Activated naive CD4-positive, alpha-beta T cell treated with anti-CD3 and anti-CD28 coated beads for 36 hours (primary cell): ENCODE data around the gene DEAF1. TPM values are rescaled to one million over a fixed set of nuclear protein-coding genes. Genes with fewer than 3 reads are reported as not detected.

ENCODE experiments used
- CTCF ChIA-PET: fragments of 350-600 bp; sonication (Branson Sonifier 250); formaldehyde crosslinking; loops from one replicate; lab custom pipeline; 2021; ENCODE audit warnings: antibody characterized with exemption; lab: Charles Lee
- DNase-seq: peaks from one replicate; pipeline ENCODE4 v3.0.0-alpha.2; 2020
- H3K27ac Mint-ChIP-seq: one replicate; pipeline ENCODE4 v1.8.0; 2021; ENCODE audit warnings: mild to moderate bottlenecking, mixed read lengths
- H3K27me3 Mint-ChIP-seq: one replicate; pipeline ENCODE4 v1.8.0; 2021; ENCODE audit warnings: low read depth, mixed read lengths
- H3K36me3 Mint-ChIP-seq: one replicate; pipeline ENCODE4 v1.8.0; 2021; ENCODE audit warnings: low read depth, mixed read lengths
- H3K4me1 Mint-ChIP-seq: one replicate; pipeline ENCODE4 v1.8.0; 2021; ENCODE audit warnings: low read depth, mixed read lengths
- H3K4me3 Mint-ChIP-seq: one replicate; pipeline ENCODE4 v1.8.0; 2021; ENCODE audit warnings: mild to moderate bottlenecking, moderate library complexity, mixed read lengths
- H3K9me3 Mint-ChIP-seq: one replicate; pipeline ENCODE4 v1.8.0; 2021; ENCODE audit warnings: mixed read lengths
- intact Hi-C: fragments of 100-400 bp; cut with micrococcal nuclease; formaldehyde crosslinking; loops from one replicate; pipeline ENCODE4 v1.15.1; 2023
- total RNA-seq, 2 experiments: library from RNA; stranded (reverse); gene quantifications; one replicate each; pipeline ENCODE4 v1.2.3, GENCODE V29; 2021

The DEAF1 gene
- total RNA-seq, 2 experiments from 2014 or later, result 57.5 to 67.9 TPM

DNA sequence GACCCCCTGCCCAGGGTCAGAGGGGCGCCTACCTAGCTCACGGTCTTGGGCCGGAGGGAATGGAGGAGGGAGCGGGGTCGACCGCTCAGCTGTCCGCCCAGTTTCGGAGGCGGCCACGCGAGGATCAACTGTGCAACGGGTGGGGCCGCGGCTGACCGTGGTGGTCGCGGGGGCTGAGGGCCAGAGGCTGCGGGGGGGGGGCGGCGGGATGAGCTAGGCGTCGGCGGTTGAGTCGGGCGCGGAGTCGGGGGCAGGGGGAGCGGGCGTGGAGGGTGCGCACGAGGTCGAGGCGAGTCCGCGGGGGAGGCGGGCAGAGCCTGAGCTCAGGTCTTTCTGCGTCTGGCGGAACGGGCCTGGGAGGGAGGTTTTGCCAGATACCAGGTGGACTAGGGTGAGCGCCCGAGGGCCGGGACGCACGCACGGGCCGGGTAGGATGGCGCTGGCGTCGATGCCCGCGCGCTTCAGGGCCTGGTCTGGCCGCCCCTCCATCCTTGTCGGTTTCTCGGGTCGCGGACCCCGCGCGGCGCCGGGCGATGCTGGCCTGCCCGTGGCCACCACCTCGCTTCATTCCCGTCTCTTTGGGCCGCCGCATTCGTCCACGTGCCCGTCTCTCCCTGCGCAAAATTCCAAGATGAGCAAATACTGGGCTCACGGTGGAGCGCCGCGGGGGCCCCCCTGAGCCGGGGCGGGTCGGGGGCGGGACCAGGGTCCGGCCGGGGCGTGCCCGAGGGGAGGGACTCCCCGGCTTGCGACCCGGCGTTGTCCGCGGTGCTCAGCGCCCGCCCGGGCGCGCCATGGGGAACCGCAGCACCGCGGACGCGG, 58.3 kb downstream of the DEAF1 start, which contains the start of gene DRD4:
TSS of gene DRD4 (plus strand) at position 759 of the 822 bp plus-strand sequence. CDS start at position 795, 36 bp downstream.
- Mint-ChIP-seq H3K4me3 (no peak within 1 kb of the TSS), H3K4me1 (peaks cover 19% of the 10 kb centered on the region), H3K36me3 (no peaks in the 10 kb centered on the region), H3K9me3 (no peaks in the 10 kb centered on the region), H3K27me3 (peaks cover 25% of the 10 kb centered on the region), H3K27ac (no peak within 1 kb of the TSS)
- no peak for DNase-seq
- intact Hi-C loops, result no loop called here
- CTCF ChIA-PET, result no interaction called here

- H3K4me3 Mint-ChIP-seq, result no peak overlapping the region
- peaks cover 19% of the 10 kb centered on the region for H3K4me1 Mint-ChIP-seq
- H3K9me3 Mint-ChIP-seq, result no peaks in the 10 kb centered on the region
- DNase-seq, result no peak
- CTCF ChIA-PET, result no interaction called here
- no peaks in the 10 kb centered on the region for H3K36me3 Mint-ChIP-seq
- no peak overlapping the region for H3K27ac Mint-ChIP-seq
- H3K27me3 Mint-ChIP-seq, result peaks cover 25% of the 10 kb centered on the region
- intact Hi-C loops, result no loop called here
These were observed 59.0 kb downstream of the DEAF1 start for GRCh38 chr11:635945-636510.

DNA sequence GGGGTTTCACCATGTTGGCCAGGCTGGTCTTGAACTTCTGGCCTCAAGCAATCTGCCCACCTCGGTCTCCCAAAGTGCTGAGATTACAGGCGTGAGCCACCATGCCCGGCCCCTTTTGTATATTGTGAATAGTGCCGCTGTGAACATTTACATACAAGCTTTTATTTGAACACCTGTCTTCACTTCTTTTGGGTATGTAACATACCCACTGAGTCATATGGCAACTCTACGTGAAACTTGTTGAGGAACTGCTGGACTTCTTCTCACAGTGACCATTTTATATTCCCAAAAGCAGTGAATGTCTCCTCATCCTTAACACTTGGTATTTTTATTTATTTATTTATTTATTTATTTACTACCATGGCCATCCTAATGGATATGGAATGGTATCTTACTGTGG, 64.2 kb downstream of the DEAF1 start:
- CTCF ChIA-PET, result no interaction called here
- DNase-seq, result no peak
- Mint-ChIP-seq H3K27ac (no peak overlapping the region), H3K9me3 (no peaks in the 10 kb centered on the region), H3K4me3 (no peak overlapping the region), H3K36me3 (peaks cover 1% of the 10 kb centered on the region), H3K27me3 (peaks cover 22% of the 10 kb centered on the region), H3K4me1 (peaks cover 21% of the 10 kb centered on the region)
- intact Hi-C loops, result no loop called here

- peak overlapping the region; percentile 11 for H3K4me3 Mint-ChIP-seq
- intact Hi-C loops, result loop anchor here (2.0 kb wide), 1 partner anchor 74 kb away; no protein-coding TSS in a partner anchor
- CTCF ChIA-PET, result interaction anchor here (1.1 kb wide), 1 partner anchor 93 kb away, joined by 3 read pairs; no protein-coding TSS in a partner anchor
These were observed 65.8 kb downstream of the DEAF1 start for GRCh38 chr11:629237-629583.

GRCh38 chr11:628056-628455, 67.0 kb downstream of the DEAF1 start:
- Mint-ChIP-seq H3K4me3 (no peak overlapping the region), H3K4me1 (peaks cover 21% of the 10 kb centered on the region), H3K27me3 (peaks cover 30% of the 10 kb centered on the region), H3K27ac (no peak overlapping the region), H3K9me3 (no peaks in the 10 kb centered on the region), H3K36me3 (peaks cover 1% of the 10 kb centered on the region)
- DNase-seq, result no peak
- CTCF ChIA-PET, result no interaction called here
- intact Hi-C loops, result loop anchor here (2.0 kb wide), 1 partner anchor 73 kb away; no protein-coding TSS in a partner anchor

More at GRCh38 chr11:629237-629583, 65.8 kb downstream of the DEAF1 start:
- Mint-ChIP-seq H3K27me3 (peaks cover 27% of the 10 kb centered on the region), H3K9me3 (no peaks in the 10 kb centered on the region), H3K27ac (peak overlapping the region; percentile 5), H3K36me3 (peaks cover 1% of the 10 kb centered on the region), H3K4me1 (peaks cover 21% of the 10 kb centered on the region)
- DNase-seq, result peak; percentile 60

GRCh38 chr11:627308-627576, 67.8 kb downstream of the DEAF1 start:
- DNase-seq, result no peak
- intact Hi-C loops, result no loop called here
- Mint-ChIP-seq H3K27me3 (peaks cover 30% of the 10 kb centered on the region), H3K9me3 (no peaks in the 10 kb centered on the region), H3K4me3 (no peak overlapping the region), H3K36me3 (peaks cover 1% of the 10 kb centered on the region), H3K4me1 (peaks cover 21% of the 10 kb centered on the region), H3K27ac (no peak overlapping the region)
- CTCF ChIA-PET, result no interaction called here

DNA sequence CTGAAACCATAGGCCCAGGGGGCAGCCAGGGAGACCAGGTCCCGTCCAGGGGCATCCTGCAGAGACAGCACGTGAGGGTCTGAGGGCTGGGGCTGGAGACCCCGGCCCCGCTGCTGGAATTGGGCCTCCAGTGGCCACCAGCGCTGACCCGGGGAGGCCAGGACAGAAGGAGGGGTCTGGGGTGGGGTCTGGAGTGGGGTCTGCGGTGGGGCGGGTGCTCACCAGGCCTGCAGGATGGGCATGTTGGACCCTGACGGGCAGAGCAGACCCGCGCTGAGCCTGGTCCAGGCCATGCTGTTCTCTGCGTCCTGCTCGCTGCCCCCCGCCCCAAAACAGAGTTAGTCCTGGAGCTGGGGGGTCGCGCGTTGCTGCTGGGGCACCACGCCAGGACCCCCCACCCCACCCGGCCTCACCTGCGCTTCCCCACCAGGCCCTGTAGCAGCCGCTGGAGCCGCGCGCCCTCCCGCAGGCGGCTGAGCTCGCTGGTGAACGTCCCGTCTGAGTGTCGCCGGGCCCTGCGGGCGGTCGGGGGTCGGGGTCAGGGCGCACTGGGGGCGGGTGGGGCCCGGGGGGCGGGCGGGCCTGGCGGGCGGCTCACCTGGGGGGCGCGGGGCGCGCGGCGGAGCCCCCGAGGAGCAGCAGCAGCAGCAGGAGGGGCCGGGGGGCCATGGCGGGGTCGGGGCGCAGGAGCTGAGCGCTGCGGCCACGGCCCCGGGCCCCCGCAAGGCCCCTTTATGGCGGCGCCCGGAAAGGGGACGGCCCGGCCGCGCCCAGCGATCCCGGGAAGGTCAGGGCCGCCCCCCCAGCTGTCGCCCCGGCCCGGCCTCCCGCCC, 68.3 kb downstream of the DEAF1 start, which contains the start of gene SCT:
TSS of gene SCT (minus strand) at position 707 of the 833 bp plus-strand sequence. CDS start at position 669, 38 bp downstream.
- H3K4me3 Mint-ChIP-seq, result no peak within 1 kb of the TSS
- H3K27me3 Mint-ChIP-seq, result peaks cover 30% of the 10 kb centered on the region
- H3K9me3 Mint-ChIP-seq, result no peaks in the 10 kb centered on the region
- no peak within 1 kb of the TSS for H3K27ac Mint-ChIP-seq
- DNase-seq, result no peak
- intact Hi-C loops, result no loop called here
- peaks cover 21% of the 10 kb centered on the region for H3K4me1 Mint-ChIP-seq
- H3K36me3 Mint-ChIP-seq, result peaks cover 3% of the 10 kb centered on the region
- CTCF ChIA-PET, result no interaction called here

GRCh38 chr11:625636-626268, 69.3 kb downstream of the DEAF1 start:
- no peak overlapping the region for H3K27ac Mint-ChIP-seq
- H3K27me3 Mint-ChIP-seq, result peaks cover 30% of the 10 kb centered on the region
- intact Hi-C loops, result no loop called here
- CTCF ChIA-PET, result no interaction called here
- H3K36me3 Mint-ChIP-seq, result peaks cover 3% of the 10 kb centered on the region
- peaks cover 21% of the 10 kb centered on the region for H3K4me1 Mint-ChIP-seq
- DNase-seq, result no peak
- H3K4me3 Mint-ChIP-seq, result no peak overlapping the region
- H3K9me3 Mint-ChIP-seq, result no peaks in the 10 kb centered on the region

GRCh38 chr11:624705-625635, 70.1 kb downstream of the DEAF1 start, which contains the start of gene CDHR5:
Gene CDHR5 (minus strand): TSS chr11:624955. CDS start chr11:624902, 53 bp downstream.
- CTCF ChIA-PET, result no interaction called here
- Mint-ChIP-seq H3K4me3 (no peak within 1 kb of the TSS), H3K27me3 (peaks cover 30% of the 10 kb centered on the region), H3K27ac (no peak within 1 kb of the TSS), H3K4me1 (peaks cover 21% of the 10 kb centered on the region), H3K9me3 (no peaks in the 10 kb centered on the region), H3K36me3 (peaks cover 3% of the 10 kb centered on the region)
- DNase-seq, result no peak
- intact Hi-C loops, result no loop called here

GRCh38 chr11:623999-624704, 70.9 kb downstream of the DEAF1 start:
- H3K27ac Mint-ChIP-seq, result no peak overlapping the region
- no peak for DNase-seq
- no peaks in the 10 kb centered on the region for H3K9me3 Mint-ChIP-seq
- H3K27me3 Mint-ChIP-seq, result peaks cover 27% of the 10 kb centered on the region
- peaks cover 16% of the 10 kb centered on the region for H3K4me1 Mint-ChIP-seq
- H3K4me3 Mint-ChIP-seq, result no peak overlapping the region
- H3K36me3 Mint-ChIP-seq, result peaks cover 3% of the 10 kb centered on the region
- CTCF ChIA-PET, result interaction anchor here (0.6 kb wide), 1 partner anchor 29 kb away, joined by 4 read pairs; no protein-coding TSS in a partner anchor
- intact Hi-C loops, result no loop called here
